ENCODE results near the gene MTUS2. TPM values are rescaled to one million over a fixed set of nuclear protein-coding genes. Genes with fewer than 3 reads are reported as not detected.

MTUS2 gene
- total and polyA plus RNA-seq, 9 of the 15 experiments (the other 6 are each of a cell fraction or from before 2014, with no cell fraction given), result 0.01 to 0.28 (median 0.06) TPM; not detected in 1

DNA sequence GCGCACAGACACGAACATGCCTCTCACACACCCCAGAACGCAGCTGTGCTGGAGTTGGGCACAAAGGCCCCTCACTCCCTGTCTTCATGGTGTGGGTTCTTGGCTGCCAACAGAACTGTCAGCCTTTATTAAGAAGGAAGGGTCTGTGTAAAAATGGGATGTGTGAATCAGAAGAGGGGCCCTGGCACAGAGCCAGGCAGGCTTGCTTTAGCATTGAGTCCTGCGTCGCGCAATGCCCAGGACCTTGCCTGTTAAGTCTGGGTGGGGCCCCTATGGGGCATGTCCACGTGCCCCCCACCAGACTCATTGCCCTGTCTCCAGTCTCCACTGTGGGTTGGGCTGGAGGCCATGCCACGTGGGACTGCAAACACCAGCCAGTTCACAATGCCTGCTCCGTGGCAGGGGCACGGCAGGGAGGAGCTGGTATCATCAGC, 690.5 kb downstream of the MTUS2 start:
- intact Hi-C loops (cut with micrococcal nuclease), result no loop called here
- FAIRE-seq, result no peak
- Histone ChIP-seq H3K9me3 (replicated peaks; ENCODE audit: control insufficient read depth, insufficient read depth, low read depth, low read length) (no peaks in the 10 kb centered on the region), H3K4me2 (ENCODE audit: insufficient read depth, low read length) (no peak overlapping the region), H3K27me3 (ENCODE audit: control insufficient read depth in 2 of 2, insufficient read depth in 2 of 2, low read length in 2 of 2) (no peaks in the 10 kb centered on the region; a peak in 1 of 5 replicates), H3K79me2 (ENCODE audit: control insufficient read depth, insufficient read depth, low read length) (no peaks in the 10 kb centered on the region), H3K9ac (ENCODE audit: insufficient read depth in 1 of 2, low read depth in 2 of 2, low read length in 2 of 2) (no peak overlapping the region), H3K27ac (ENCODE audit: extremely low read depth, low read depth, low read length) (no peak overlapping the region), H3K36me3 (ENCODE audit: control insufficient read depth, insufficient read depth, low read length) (peaks cover 18% of the 10 kb centered on the region; the same call in 1 of the 3 replicates), H2AFZ (ENCODE audit: low read depth, low read length) (no peak overlapping the region), H3K4me1 (replicated peaks in 1 of 2; ENCODE audit: control insufficient read depth in 2 of 2, insufficient read depth in 2 of 2, low read length in 2 of 2) (peaks cover 0 to 6% of the 10 kb centered on the region in 2 experiments; a peak in 3 of 5 replicates), H3K4me3 (no peak overlapping the region), H4K20me1 (replicated peaks; ENCODE audit: control insufficient read depth, insufficient read depth, low read length) (peaks cover 12% of the 10 kb centered on the region), H3K9me1 (ENCODE audit: control insufficient read depth, insufficient read depth, low read length) (no peaks in the 10 kb centered on the region)
- POLR2A ChIA-PET, result no interaction called here
- TF ChIP-seq POLR2G (IDR thresholded peaks at IDR 0.05; ENCODE audit: low read depth, low read length) (peak; percentile 49), POLR2AphosphoS2 (IDR thresholded peaks at IDR 0.05; ENCODE audit: low read length) (peak; percentile 12; the same call in 1 of the 2 replicates), MAZ (CRISPR knock-in tag; conservative IDR thresholded peaks at IDR 0.05 in 1 of 2, IDR thresholded peaks at IDR 0.05 in 1 of 2) (no peak), TFAM (CRISPR knock-in tag; conservative IDR thresholded peaks at IDR 0.05) (no peak), PTRF (tag; IDR thresholded peaks at IDR 0.05) (no peak), PPARD (CRISPR knock-in tag; IDR thresholded peaks at IDR 0.05) (no peak), HMG20B (CRISPR knock-in tag; IDR thresholded peaks at IDR 0.05) (no peak), GATA2 (CRISPR knock-in tag; IDR thresholded peaks at IDR 0.05) (no peak), LEF1 (IDR thresholded peaks at IDR 0.05) (no peak), PTTG1 (tag; IDR thresholded peaks at IDR 0.05; ENCODE audit: low read depth) (no peak), ZNF354B (CRISPR knock-in tag; IDR thresholded peaks at IDR 0.05) (no peak), PRPF4 (IDR thresholded peaks at IDR 0.05; ENCODE audit: insufficient read depth, low read depth, low read length, poor library complexity, severe bottlenecking) (no peak), NFIC (IDR thresholded peaks at IDR 0.05) (peak; percentile 73)
- TF ChIP-seq, protein P1, sequence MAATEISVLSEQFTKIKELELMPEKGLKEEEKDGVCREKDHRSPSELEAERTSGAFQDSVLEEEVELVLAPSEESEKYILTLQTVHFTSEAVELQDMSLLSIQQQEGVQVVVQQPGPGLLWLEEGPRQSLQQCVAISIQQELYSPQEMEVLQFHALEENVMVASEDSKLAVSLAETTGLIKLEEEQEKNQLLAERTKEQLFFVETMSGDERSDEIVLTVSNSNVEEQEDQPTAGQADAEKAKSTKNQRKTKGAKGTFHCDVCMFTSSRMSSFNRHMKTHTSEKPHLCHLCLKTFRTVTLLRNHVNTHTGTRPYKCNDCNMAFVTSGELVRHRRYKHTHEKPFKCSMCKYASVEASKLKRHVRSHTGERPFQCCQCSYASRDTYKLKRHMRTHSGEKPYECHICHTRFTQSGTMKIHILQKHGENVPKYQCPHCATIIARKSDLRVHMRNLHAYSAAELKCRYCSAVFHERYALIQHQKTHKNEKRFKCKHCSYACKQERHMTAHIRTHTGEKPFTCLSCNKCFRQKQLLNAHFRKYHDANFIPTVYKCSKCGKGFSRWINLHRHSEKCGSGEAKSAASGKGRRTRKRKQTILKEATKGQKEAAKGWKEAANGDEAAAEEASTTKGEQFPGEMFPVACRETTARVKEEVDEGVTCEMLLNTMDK (IDR thresholded peaks at IDR 0.05; ENCODE audit: borderline replicate concordance, insufficient read depth, low read depth, low read length, poor library complexity, severe bottlenecking), result no peak
- CTCF ChIA-PET (ENCODE audit: low intra/inter-chr PET ratio), result interaction anchor here (1.4 kb wide), 1 partner anchor 198 kb away, joined by 3 read pairs; no protein-coding TSS in a partner anchor
- no peak for ATAC-seq
- in situ Hi-C loops (cut with MboI), result no loop called here
- DNase-seq (ENCODE audit: extremely low read depth in 1 of 4, low spot score in 3 of 4), result no peak
- BruUV-seq (replicated peaks), result no TSS peak
- 90% methylated on average over 6 of the region's 10 CpGs for WGBS (ENCODE audit: insufficient coverage, low coverage, missing lambda C conversion rate)

All from K562 (cell line).